ENCODE measurements around the gene CNTNAP2.

DNA sequence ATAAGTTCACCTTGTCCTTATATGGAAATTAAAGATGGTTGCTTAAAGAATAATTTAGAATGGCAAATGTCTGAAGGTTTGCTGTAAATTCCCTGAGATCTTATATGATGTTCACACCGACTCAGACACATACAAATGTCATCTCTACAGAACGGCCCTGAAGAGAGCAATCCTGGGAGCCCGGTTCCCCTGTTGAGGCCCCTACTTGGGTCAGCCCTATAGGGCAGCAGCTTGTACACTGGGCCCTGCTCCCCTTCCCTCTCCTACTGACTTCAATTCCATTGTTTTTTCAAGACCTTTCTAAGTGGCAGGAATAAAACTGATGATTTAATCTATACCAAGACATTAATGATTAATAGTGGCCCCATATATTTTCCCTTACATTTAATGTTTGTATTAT, 1660.7 kb downstream of the CNTNAP2 start:
- TF ChIP-seq, protein P1, sequence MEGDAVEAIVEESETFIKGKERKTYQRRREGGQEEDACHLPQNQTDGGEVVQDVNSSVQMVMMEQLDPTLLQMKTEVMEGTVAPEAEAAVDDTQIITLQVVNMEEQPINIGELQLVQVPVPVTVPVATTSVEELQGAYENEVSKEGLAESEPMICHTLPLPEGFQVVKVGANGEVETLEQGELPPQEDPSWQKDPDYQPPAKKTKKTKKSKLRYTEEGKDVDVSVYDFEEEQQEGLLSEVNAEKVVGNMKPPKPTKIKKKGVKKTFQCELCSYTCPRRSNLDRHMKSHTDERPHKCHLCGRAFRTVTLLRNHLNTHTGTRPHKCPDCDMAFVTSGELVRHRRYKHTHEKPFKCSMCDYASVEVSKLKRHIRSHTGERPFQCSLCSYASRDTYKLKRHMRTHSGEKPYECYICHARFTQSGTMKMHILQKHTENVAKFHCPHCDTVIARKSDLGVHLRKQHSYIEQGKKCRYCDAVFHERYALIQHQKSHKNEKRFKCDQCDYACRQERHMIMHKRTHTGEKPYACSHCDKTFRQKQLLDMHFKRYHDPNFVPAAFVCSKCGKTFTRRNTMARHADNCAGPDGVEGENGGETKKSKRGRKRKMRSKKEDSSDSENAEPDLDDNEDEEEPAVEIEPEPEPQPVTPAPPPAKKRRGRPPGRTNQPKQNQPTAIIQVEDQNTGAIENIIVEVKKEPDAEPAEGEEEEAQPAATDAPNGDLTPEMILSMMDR (IDR thresholded peaks at IDR 0.05): no peak
- TF ChIP-seq POLR2A (IDR thresholded peaks at IDR 0.05): no peak

Data from uterus (tissue), 2 donors.